Measurements from ENCODE around the gene CLIC6.
A peak's percentile ranks its signal among the peaks of the same experiment; 100 is the strongest.

Gene CLIC6

GRCh38 chr21:34705011-34705410 is 36.2 kb downstream of the CLIC6 start:
- Histone ChIP-seq H3K27me3 (replicated peaks; ENCODE audit: insufficient read depth, low read length) (no peaks in the 10 kb centered on the region), H3K27ac (ENCODE audit: low read length) (no peak overlapping the region), H3K4me1 (ENCODE audit: low read length) (no peaks in the 10 kb centered on the region), H4K20me1 (ENCODE audit: insufficient read depth, low read length) (no peaks in the 10 kb centered on the region), H3K9ac (ENCODE audit: low read length) (no peak overlapping the region), H3K4me2 (ENCODE audit: low read depth, low read length) (no peak overlapping the region), H2AFZ (ENCODE audit: low read length) (no peak overlapping the region), H3K79me2 (ENCODE audit: low read length) (no peaks in the 10 kb centered on the region), H3K9me2 (replicated peaks; ENCODE audit: insufficient read depth, low read length) (no peaks in the 10 kb centered on the region), H3K4me3 (ENCODE audit: low read length) (no peak overlapping the region), H3F3A (ENCODE audit: insufficient read depth, low read length) (no peaks in the 10 kb centered on the region), H3K9me3 (replicated peaks; ENCODE audit: insufficient read depth, low read length) (no peaks in the 10 kb centered on the region), H3K36me3 (replicated peaks; ENCODE audit: insufficient read depth, low read length) (no peaks in the 10 kb centered on the region)
- no peak for DNase-seq
- TF ChIP-seq EZH2 (optimal IDR thresholded peaks at IDR 0.05; ENCODE audit: low read depth, low read length) (no peak), EZH2phosphoT487 (IDR thresholded peaks at IDR 0.05; ENCODE audit: low read length) (no peak), CTCF (IDR thresholded peaks at IDR 0.05; ENCODE audit: low read length) (no peak)

- Histone ChIP-seq H3K4me2 (ENCODE audit: low read depth, low read length) (no peak overlapping the region), H3K27ac (ENCODE audit: low read length) (no peak overlapping the region), H3K4me1 (ENCODE audit: low read length) (no peaks in the 10 kb centered on the region), H3K79me2 (ENCODE audit: low read length) (no peaks in the 10 kb centered on the region), H3K9ac (ENCODE audit: low read length) (no peak overlapping the region), H4K20me1 (ENCODE audit: insufficient read depth, low read length) (no peaks in the 10 kb centered on the region), H3K9me3 (replicated peaks; ENCODE audit: insufficient read depth, low read length) (no peaks in the 10 kb centered on the region), H3K9me2 (replicated peaks; ENCODE audit: insufficient read depth, low read length) (no peaks in the 10 kb centered on the region), H3K27me3 (replicated peaks; ENCODE audit: insufficient read depth, low read length) (no peaks in the 10 kb centered on the region), H3F3A (ENCODE audit: insufficient read depth, low read length) (no peaks in the 10 kb centered on the region), H3K36me3 (replicated peaks; ENCODE audit: insufficient read depth, low read length) (no peaks in the 10 kb centered on the region), H3K4me3 (ENCODE audit: low read length) (no peak overlapping the region), H2AFZ (ENCODE audit: low read length) (no peak overlapping the region)
- no peak for TF ChIP-seq EZH2 (optimal IDR thresholded peaks at IDR 0.05; ENCODE audit: low read depth, low read length)
- no peak for DNase-seq
These were observed 37.5 kb downstream of the CLIC6 start for GRCh38 chr21:34706337-34706736.

GRCh38 chr21:34707876-34708325 is 39.1 kb downstream of the CLIC6 start:
- Histone ChIP-seq H3K27me3 (replicated peaks; ENCODE audit: insufficient read depth, low read length) (no peaks in the 10 kb centered on the region), H3K9me2 (replicated peaks; ENCODE audit: insufficient read depth, low read length) (no peaks in the 10 kb centered on the region), H3K9me3 (replicated peaks; ENCODE audit: insufficient read depth, low read length) (no peaks in the 10 kb centered on the region), H2AFZ (ENCODE audit: low read length) (no peak overlapping the region), H3K4me2 (ENCODE audit: low read depth, low read length) (no peak overlapping the region), H3F3A (ENCODE audit: insufficient read depth, low read length) (no peaks in the 10 kb centered on the region), H3K36me3 (replicated peaks; ENCODE audit: insufficient read depth, low read length) (no peaks in the 10 kb centered on the region), H3K4me1 (ENCODE audit: low read length) (no peaks in the 10 kb centered on the region), H3K27ac (ENCODE audit: low read length) (no peak overlapping the region), H3K9ac (ENCODE audit: low read length) (no peak overlapping the region), H4K20me1 (ENCODE audit: insufficient read depth, low read length) (no peaks in the 10 kb centered on the region), H3K4me3 (ENCODE audit: low read length) (no peak overlapping the region), H3K79me2 (ENCODE audit: low read length) (no peaks in the 10 kb centered on the region)
- peak; percentile 54 for DNase-seq
- TF ChIP-seq EZH2phosphoT487 (IDR thresholded peaks at IDR 0.05; ENCODE audit: low read length) (no peak), EZH2 (optimal IDR thresholded peaks at IDR 0.05; ENCODE audit: low read depth, low read length) (no peak), CTCF (IDR thresholded peaks at IDR 0.05; ENCODE audit: low read length) (no peak)

- TF ChIP-seq EZH2phosphoT487 (IDR thresholded peaks at IDR 0.05; ENCODE audit: low read length) (no peak), EZH2 (optimal IDR thresholded peaks at IDR 0.05; ENCODE audit: low read depth, low read length) (no peak), CTCF (IDR thresholded peaks at IDR 0.05; ENCODE audit: low read length) (no peak)
- Histone ChIP-seq H3F3A (ENCODE audit: insufficient read depth, low read length) (no peaks in the 10 kb centered on the region), H3K36me3 (replicated peaks; ENCODE audit: insufficient read depth, low read length) (no peaks in the 10 kb centered on the region), H3K9me3 (replicated peaks; ENCODE audit: insufficient read depth, low read length) (no peaks in the 10 kb centered on the region), H3K4me3 (ENCODE audit: low read length) (no peak overlapping the region), H3K4me2 (ENCODE audit: low read depth, low read length) (no peak overlapping the region), H3K4me1 (ENCODE audit: low read length) (no peaks in the 10 kb centered on the region), H3K27me3 (replicated peaks; ENCODE audit: insufficient read depth, low read length) (no peaks in the 10 kb centered on the region), H2AFZ (ENCODE audit: low read length) (no peak overlapping the region), H3K9me2 (replicated peaks; ENCODE audit: insufficient read depth, low read length) (no peaks in the 10 kb centered on the region), H3K9ac (ENCODE audit: low read length) (no peak overlapping the region), H4K20me1 (ENCODE audit: insufficient read depth, low read length) (no peaks in the 10 kb centered on the region), H3K27ac (ENCODE audit: low read length) (no peak overlapping the region), H3K79me2 (ENCODE audit: low read length) (no peaks in the 10 kb centered on the region)
- DNase-seq = no peak
These were observed 44.8 kb downstream of the CLIC6 start for GRCh38 chr21:34713621-34714020.
